Measurements from ENCODE around the gene PTCHD1. TPM values are rescaled to one million over a fixed set of nuclear protein-coding genes. Genes with fewer than 3 reads are reported as not detected.

Gene PTCHD1
- polyA plus RNA-seq, 3 donors = under 0.01 to 0.03 TPM; not detected in 1

DNA sequence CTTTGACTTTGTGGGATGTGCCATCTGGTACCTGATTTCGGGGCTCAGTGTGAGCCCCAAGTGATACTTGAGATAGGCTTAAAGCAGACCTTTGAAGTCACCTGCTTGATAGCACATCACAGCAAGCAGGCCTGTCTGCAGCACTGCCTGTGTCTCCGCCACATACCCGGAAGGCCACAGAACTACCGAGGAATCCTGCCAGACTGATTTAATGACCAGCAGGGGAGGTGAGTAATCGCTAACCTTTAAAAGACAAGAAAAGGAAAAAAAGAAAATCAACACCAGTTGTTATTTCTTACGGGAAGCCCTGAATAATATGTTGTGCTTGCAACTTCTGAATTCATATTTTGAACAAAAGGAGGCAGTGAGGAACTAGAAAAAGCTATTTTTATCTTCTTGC is 6.8 kb downstream of the PTCHD1 start:
- no peak overlapping the region for H3K27ac ChIP-seq (ENCODE audit: low read depth, low read length)
- 48 to 55% (median 49%) methylated on average over 6 of the region's 6 CpGs for WGBS, 3 donors

GRCh38 chrX:23344238-23344903 is 9.7 kb downstream of the PTCHD1 start:
- WGBS, 3 donors = 56 to 75% (median 56%) methylated on average over 5 of the region's 5 CpGs
- H3K27ac ChIP-seq (ENCODE audit: low read depth, low read length) = no peak overlapping the region

DNA sequence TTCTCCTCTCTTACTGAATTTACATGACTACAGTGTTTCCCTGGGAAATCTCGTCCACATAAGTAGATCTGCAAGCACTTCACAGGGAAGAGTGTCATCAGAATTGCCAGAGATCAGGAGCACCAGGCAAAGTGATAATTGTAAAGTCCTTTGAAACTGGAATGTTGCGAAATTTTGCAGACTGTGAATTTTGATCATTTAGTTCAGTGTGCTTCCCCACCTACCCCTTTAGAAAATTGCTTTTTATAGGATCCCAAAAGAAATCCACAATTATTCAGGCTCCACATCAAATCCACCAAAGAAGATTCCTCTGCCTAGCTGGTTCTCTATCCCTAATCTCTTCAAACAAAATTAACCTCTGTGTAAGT is 10.2 kb downstream of the PTCHD1 start:
- 64 to 84% (median 66%) methylated on average over 2 of the region's 2 CpGs for WGBS, 3 donors
- H3K27ac ChIP-seq (ENCODE audit: low read depth, low read length) = no peak overlapping the region

- 81 to 83% (median 83%) methylated on average over 6 of the region's 6 CpGs for WGBS, 3 donors
- no peak overlapping the region for H3K27ac ChIP-seq (ENCODE audit: low read depth, low read length)
Measured at GRCh38 chrX:23356189-23356588, 21.5 kb downstream of the PTCHD1 start.

- no peak overlapping the region for H3K27ac ChIP-seq (ENCODE audit: low read depth, low read length)
- 65 to 72% (median 70%) methylated on average over 3 of the region's 3 CpGs for WGBS, 3 donors
Measured at GRCh38 chrX:23364416-23364815, 29.8 kb downstream of the PTCHD1 start.

DNA sequence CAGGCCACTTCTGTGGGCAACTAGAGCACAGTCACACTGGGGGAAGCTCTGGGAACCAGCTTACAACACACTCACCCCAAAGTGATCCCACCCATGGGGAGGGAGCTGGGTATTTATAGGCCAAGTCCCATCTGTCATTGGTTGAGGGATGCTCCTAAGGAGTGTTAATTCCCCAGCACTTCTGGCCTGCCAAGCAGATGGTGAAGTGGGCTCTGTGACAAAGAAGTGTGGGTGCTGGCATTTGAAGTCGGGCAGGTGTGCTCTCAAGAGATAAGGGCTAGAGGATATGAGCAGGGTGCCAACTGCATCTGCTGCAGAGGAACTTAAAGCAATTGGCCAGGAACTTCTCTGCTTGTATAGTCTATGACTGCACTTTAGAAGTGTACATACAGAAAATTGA is 30.9 kb downstream of the PTCHD1 start:
- no peak overlapping the region for H3K27ac ChIP-seq (ENCODE audit: low read depth, low read length)
- 12 to 58% (median 25%) methylated on average over 1 of the region's 1 CpG for WGBS, 3 donors

- 88 to 91% (median 90%) methylated on average over 4 of the region's 4 CpGs for WGBS, 3 donors
- no peak overlapping the region for H3K27ac ChIP-seq (ENCODE audit: low read depth, low read length)
Measured at GRCh38 chrX:23366914-23367313, 32.3 kb downstream of the PTCHD1 start.

DNA sequence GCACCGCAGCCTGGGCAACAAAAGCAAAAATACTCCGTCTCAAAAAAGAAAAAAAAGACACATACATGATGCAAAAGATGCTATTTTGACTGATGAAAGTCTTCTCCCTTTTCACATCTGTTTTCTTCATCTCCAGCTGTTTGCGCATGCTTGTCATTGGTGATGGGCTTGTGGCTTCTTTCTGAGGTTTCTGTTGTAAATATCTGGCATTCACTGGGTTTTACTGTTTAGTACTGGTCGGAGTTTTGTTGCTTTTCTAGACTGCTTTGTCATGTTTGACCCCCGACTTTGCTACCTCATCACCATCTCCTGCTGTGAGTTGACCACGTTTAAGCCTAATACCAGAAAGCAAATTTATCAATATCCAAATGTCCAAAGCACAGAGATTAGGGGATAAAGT is 34.4 kb downstream of the PTCHD1 start:
- H3K27ac ChIP-seq (ENCODE audit: low read depth, low read length) = no peak overlapping the region
- 64 to 79% (median 67%) methylated on average over 6 of the region's 6 CpGs for WGBS, 3 donors

GRCh38 chrX:23372220-23372902 is 37.7 kb downstream of the PTCHD1 start:
- H3K27ac ChIP-seq (ENCODE audit: low read depth, low read length) = no peak overlapping the region
- 60 to 72% (median 68%) methylated on average over 5 of the region's 5 CpGs for WGBS, 3 donors

DNA sequence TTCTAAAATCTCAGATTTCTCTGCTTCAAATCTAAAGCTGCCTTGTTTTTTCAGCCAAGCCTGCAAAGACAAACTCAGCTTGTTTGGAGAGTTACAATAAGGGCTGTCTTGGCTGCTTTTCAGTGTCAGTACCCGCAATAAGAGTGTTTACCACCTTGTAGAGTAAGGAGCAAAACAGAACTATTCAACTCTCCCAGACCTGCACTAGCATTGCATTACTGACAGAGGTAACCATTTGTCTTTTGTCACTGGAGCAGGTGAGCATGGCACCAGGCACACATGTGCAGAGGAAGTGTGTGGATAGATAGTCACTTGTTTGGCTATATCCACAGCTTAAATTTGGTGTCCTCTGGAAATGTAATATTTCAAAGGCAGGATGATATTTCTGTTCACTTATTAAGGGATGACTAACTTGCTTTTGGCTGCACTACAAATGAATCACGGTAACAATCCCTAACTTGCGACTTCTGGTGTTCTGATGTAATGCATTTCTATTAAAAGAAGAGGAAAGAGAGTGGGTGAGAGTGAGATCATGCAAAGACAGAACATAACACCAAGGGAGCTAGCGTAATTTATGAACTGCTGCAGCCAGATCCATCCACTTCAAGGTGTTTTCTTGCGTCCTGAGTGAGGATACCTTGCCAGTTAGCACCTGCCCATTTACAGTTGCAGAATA is 38.6 kb downstream of the PTCHD1 start:
- no peak overlapping the region for H3K27ac ChIP-seq (ENCODE audit: low read depth, low read length)
- WGBS, 3 donors = 41 to 58% (median 42%) methylated on average over 5 of the region's 5 CpGs

DNA sequence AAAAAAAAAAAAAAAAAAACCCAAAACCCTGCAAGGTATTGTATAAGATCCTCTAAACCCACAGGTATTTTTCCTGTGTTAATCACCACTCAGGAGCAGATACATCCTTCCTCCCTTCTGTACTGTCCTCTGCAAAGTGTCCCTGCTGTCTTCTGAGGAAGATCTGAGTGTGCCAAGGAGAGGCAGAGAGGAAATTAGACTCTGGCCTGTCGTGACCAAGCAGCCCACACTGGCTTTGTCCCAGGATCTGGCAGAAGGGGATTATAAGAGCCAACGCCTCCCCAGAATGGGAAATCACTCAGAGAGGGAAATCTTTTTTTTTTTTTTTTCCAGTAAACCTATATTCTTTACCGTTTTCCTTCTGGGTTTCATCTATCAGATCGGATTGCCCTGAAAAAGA is 39.6 kb downstream of the PTCHD1 start:
- no peak overlapping the region for H3K27ac ChIP-seq (ENCODE audit: low read depth, low read length)
- WGBS, 3 donors = 41 to 74% (median 45%) methylated on average over 4 of the region's 4 CpGs

DNA sequence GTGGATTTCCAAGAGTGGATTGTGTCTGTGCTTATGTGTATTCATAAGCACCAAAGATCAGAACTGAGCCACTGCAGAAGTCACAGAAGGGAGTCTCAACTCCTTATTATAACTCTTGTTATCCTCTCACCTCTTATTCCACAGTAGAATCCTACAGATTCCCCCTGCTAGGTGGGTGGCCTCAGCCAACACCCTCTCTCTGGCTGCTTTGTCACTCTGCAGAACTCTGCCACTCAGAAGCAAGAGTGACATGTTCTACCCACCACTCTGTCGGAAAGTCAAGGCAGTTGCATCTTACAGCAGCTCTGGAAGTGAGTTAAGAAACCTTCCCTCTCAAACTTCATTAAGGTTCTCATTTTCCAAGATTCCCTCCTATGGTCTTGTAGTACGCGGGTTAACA is 41.9 kb downstream of the PTCHD1 start:
- H3K27ac ChIP-seq (ENCODE audit: low read depth, low read length) = no peak overlapping the region
- 87 to 100% (median 89%) methylated on average over 3 of the region's 3 CpGs for WGBS, 3 donors

- 55 to 67% (median 61%) methylated on average over 2 of the region's 2 CpGs for whole genome bisulfite sequencing, 3 donors
- no peak overlapping the region for H3K27ac ChIP-seq (ENCODE audit: low read depth, low read length)
Measured at GRCh38 chrX:23380581-23380980, 45.9 kb downstream of the PTCHD1 start.

GRCh38 chrX:23381099-23382087 is 46.7 kb downstream of the PTCHD1 start:
- no peak overlapping the region for H3K27ac ChIP-seq (ENCODE audit: low read depth, low read length)
- 52 to 81% (median 63%) methylated on average over 19 of the region's 19 CpGs for WGBS, 3 donors

GRCh38 chrX:23382572-23382971 is 47.9 kb downstream of the PTCHD1 start:
- no peak overlapping the region for H3K27ac ChIP-seq (ENCODE audit: low read depth, low read length)
- 72 to 91% (median 82%) methylated on average over 5 of the region's 5 CpGs for WGBS, 3 donors

DNA sequence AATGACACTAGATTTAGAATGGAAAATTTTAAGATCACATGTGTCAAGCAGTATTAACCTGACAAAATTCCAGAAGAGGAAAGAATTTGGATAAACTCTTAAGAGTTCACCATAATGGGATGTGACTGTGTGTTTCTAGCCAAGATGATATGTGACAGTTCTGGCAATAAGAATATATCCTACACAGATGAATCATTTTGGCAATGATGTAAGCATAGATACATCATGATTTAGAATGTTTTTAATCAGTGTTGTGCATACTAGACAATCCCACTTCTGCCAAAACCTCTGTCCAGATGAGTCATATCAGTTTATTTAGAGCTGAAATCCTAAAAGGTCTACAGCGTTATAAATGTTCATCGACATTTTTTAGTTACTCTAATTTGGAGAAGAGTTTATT is 48.8 kb downstream of the PTCHD1 start:
- no peak overlapping the region for H3K27ac ChIP-seq (ENCODE audit: low read depth, low read length)
- WGBS, 3 donors = 57 to 73% (median 72%) methylated on average over 2 of the region's 2 CpGs

DNA sequence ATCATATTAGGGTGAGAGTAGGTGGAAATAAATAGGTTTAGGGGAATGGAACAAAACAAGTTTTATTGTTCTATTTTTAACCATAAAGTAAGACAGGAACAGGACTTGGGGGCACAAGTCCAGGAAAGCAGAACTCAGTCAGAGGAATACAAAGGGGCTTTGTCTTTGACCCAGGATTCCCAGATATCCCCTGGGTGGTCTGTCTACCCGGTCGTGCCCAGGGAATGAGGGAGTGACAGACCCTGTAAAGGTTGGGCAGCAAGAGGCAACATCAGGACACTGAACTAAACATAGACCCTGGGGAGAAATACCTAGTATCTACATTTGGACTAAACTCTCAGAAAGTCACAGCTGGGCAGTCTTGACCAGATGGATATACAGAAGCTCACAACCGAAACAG is 50.6 kb downstream of the PTCHD1 start:
- H3K27ac ChIP-seq (ENCODE audit: low read depth, low read length) = no peak overlapping the region
- 65 to 81% (median 75%) methylated on average over 2 to 3 of the region's 3 CpGs for WGBS, 3 donors

DNA sequence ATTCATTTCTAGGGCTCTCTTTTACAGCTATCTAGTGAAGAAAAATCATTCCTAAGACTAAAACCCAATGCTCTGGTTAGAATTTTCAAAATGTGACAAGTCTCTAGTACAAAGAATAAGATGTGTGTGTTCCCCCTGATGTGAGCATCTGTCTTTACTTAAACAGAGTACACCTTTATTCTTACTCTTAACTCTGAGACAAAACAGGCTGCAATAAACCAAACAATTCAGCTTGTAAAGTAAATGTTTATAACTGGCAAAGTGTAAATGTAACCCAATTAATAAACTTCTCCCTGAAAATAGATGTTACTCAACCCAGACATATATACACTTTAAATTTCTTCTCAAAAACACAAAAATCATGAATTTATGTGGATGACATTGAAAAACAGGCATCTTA is 51.6 kb downstream of the PTCHD1 start:
- no peak overlapping the region for H3K27ac ChIP-seq (ENCODE audit: low read depth, low read length)

- no peak overlapping the region for H3K27ac ChIP-seq (ENCODE audit: low read depth, low read length)
- 64 to 75% (median 68%) methylated on average over 5 of the region's 5 CpGs for WGBS, 3 donors
Measured at GRCh38 chrX:23386726-23387125, 52.1 kb downstream of the PTCHD1 start.

All from adipose tissue (tissue), 3 donors.